IPS-18c (cell line): ENCODE data around the gene KRTAP2-2.
"Not testable (repeated sequence)": the region's sequence is repeated elsewhere in the genome, so short reads cannot be mapped to it uniquely, and the experiment has no call there.

Experiments
- H3K4me3 ChIP-seq: 2 replicates; pipeline ENCODE4 v1.7.0; 2013; ENCODE audit warnings: low read depth, mild to moderate bottlenecking, low read length, moderate library complexity; ENCODE audit not compliant: insufficient read depth
- H3K9me3 ChIP-seq: one replicate; pipeline ENCODE4 v1.6.1; 2013; ENCODE audit warnings: mild to moderate bottlenecking, low read length, moderate library complexity; ENCODE audit not compliant: control insufficient read depth, insufficient read depth

The KRTAP2-2 gene

GRCh38 chr17:41042953-41043352 lies 12.1 kb downstream of the KRTAP2-2 start:
- H3K9me3 ChIP-seq: no peaks in the 10 kb centered on the region
- H3K4me3 ChIP-seq: no peak overlapping the region

GRCh38 chr17:41040783-41041571 lies 14.1 kb downstream of the KRTAP2-2 start, which contains the start of gene KRTAP1-1:
KRTAP1-1 (minus strand) TSS chr17:41041450; CDS start chr17:41041397, 53 bp downstream.
- H3K9me3 ChIP-seq, H3K4me3 ChIP-seq: not testable (repeated sequence)

- H3K9me3 ChIP-seq: no peaks in the 10 kb centered on the region
- no peak overlapping the region for H3K4me3 ChIP-seq
These were observed 17.1 kb downstream of the KRTAP2-2 start for GRCh38 chr17:41037853-41038350.

- H3K9me3 ChIP-seq, H3K4me3 ChIP-seq: not testable (repeated sequence)
These were observed 20.6 kb downstream of the KRTAP2-2 start, which contains the start of gene KRTAP1-3 for GRCh38 chr17:41034346-41034935. KRTAP1-3 (minus strand) TSS chr17:41034874; CDS start chr17:41034821, 53 bp downstream.

GRCh38 chr17:41029633-41030245 lies 25.3 kb downstream of the KRTAP2-2 start, which contains the start of gene KRTAP1-4:
KRTAP1-4 (minus strand) TSS chr17:41030195; CDS start chr17:41030078, 117 bp downstream.
- H3K9me3 ChIP-seq: no peaks in the 10 kb centered on the region
- H3K4me3 ChIP-seq: no peak within 1 kb of the TSS

GRCh38 chr17:41026715-41027471 lies 28.1 kb downstream of the KRTAP2-2 start, which contains the start of gene KRTAP1-5:
KRTAP1-5 (minus strand) TSS chr17:41027208; CDS start chr17:41027155, 53 bp downstream.
- Histone ChIP-seq H3K9me3 (no peaks in the 10 kb centered on the region), H3K4me3 (no peak within 1 kb of the TSS)

GRCh38 chr17:41024697-41025096 lies 30.3 kb downstream of the KRTAP2-2 start:
- H3K9me3 ChIP-seq: no peaks in the 10 kb centered on the region

GRCh38 chr17:41020336-41020735 lies 34.7 kb downstream of the KRTAP2-2 start:
- no peaks in the 10 kb centered on the region for H3K9me3 ChIP-seq

More at GRCh38 chr17:41024697-41025096, 30.3 kb downstream of the KRTAP2-2 start:
- no peak overlapping the region for H3K4me3 ChIP-seq

GRCh38 chr17:41019415-41019814 lies 35.6 kb downstream of the KRTAP2-2 start:
- Histone ChIP-seq H3K4me3 (no peak overlapping the region), H3K9me3 (no peaks in the 10 kb centered on the region)

More at GRCh38 chr17:41020336-41020735, 34.7 kb downstream of the KRTAP2-2 start:
- no peak overlapping the region for H3K4me3 ChIP-seq

GRCh38 chr17:41018541-41018940 lies 36.5 kb downstream of the KRTAP2-2 start:
- H3K9me3 ChIP-seq: no peaks in the 10 kb centered on the region

GRCh38 chr17:41016578-41017215 lies 38.3 kb downstream of the KRTAP2-2 start:
- H3K9me3 ChIP-seq: no peaks in the 10 kb centered on the region
- no peak overlapping the region for H3K4me3 ChIP-seq

More at GRCh38 chr17:41018541-41018940, 36.5 kb downstream of the KRTAP2-2 start:
- no peak overlapping the region for H3K4me3 ChIP-seq

GRCh38 chr17:41015454-41015853 lies 39.6 kb downstream of the KRTAP2-2 start:
- no peaks in the 10 kb centered on the region for H3K9me3 ChIP-seq

GRCh38 chr17:41013606-41014005 lies 41.4 kb downstream of the KRTAP2-2 start:
- H3K9me3 ChIP-seq: no peaks in the 10 kb centered on the region
- no peak overlapping the region for H3K4me3 ChIP-seq

More at GRCh38 chr17:41015454-41015853, 39.6 kb downstream of the KRTAP2-2 start:
- H3K4me3 ChIP-seq: no peak overlapping the region

- Histone ChIP-seq H3K9me3 (no peaks in the 10 kb centered on the region), H3K4me3 (no peak overlapping the region)
These were observed 41.8 kb downstream of the KRTAP2-2 start for GRCh38 chr17:41013181-41013580.

- no peak overlapping the region for H3K4me3 ChIP-seq
- no peaks in the 10 kb centered on the region for H3K9me3 ChIP-seq
These were observed 42.5 kb downstream of the KRTAP2-2 start for GRCh38 chr17:41012326-41013120.

- no peak overlapping the region for H3K4me3 ChIP-seq
- no peaks in the 10 kb centered on the region for H3K9me3 ChIP-seq
These were observed 44.6 kb downstream of the KRTAP2-2 start for GRCh38 chr17:41010441-41010840.
